HepG2 (cell line): ENCODE data around the gene ELL. TPM values are rescaled to one million over a fixed set of nuclear protein-coding genes. Genes with fewer than 3 reads are reported as not detected.

Experiments used
- BCLAF1 ChIP-seq: fragments of 450-650 bp; IDR thresholded peaks from 2 replicates; pipeline ENCODE4 v1.6.1; 2017; ENCODE audit warnings: mild to moderate bottlenecking
- BRD4 ChIP-seq: sonication (generic); formaldehyde crosslinking; IDR thresholded peaks from 2 replicates; pipeline ENCODE4 v1.4.0; 2020; ENCODE audit warnings: missing genetic modification reagents
- CC2D1A ChIP-seq: sonication (generic); formaldehyde crosslinking; IDR thresholded peaks from 2 replicates; pipeline ENCODE4 v1.8.1; 2023; ENCODE audit warnings: mild to moderate bottlenecking, missing genetic modification reagents
- EZH2 ChIP-seq: conservative IDR thresholded peaks from 2 replicates; pipeline ENCODE4 v1.6.1; 2012; ENCODE audit warnings: mild to moderate bottlenecking, low read depth, low read length, moderate library complexity
- GATAD2A ChIP-seq: IDR thresholded peaks from 2 replicates; pipeline ENCODE4 v1.6.1; 2016
- HHEX ChIP-seq: IDR thresholded peaks from 2 replicates; pipeline ENCODE4 v1.6.1; 2016; ENCODE audit warnings: control low read depth
- HNRNPUL1 ChIP-seq: fragments of 200-400 bp; formaldehyde crosslinking; IDR thresholded peaks from 2 replicates; pipeline ENCODE4 v1.6.1; 2017; ENCODE audit warnings: low read depth, mild to moderate bottlenecking, low read length, moderate library complexity
- IKZF4 ChIP-seq: sonication (generic); formaldehyde crosslinking; IDR thresholded peaks from 2 replicates; pipeline ENCODE4 v1.5.1; 2020; ENCODE audit warnings: borderline replicate concordance, mild to moderate bottlenecking, low read depth, missing genetic modification reagents; ENCODE audit errors: not compliant biosample characterization
- IRF1 ChIP-seq: sonication (generic); formaldehyde crosslinking; IDR thresholded peaks from 2 replicates; pipeline ENCODE4 v1.4.0; 2020; ENCODE audit warnings: low read depth, mild to moderate bottlenecking, missing genetic modification reagents
- KDM2A ChIP-seq: sonication (generic); formaldehyde crosslinking; IDR thresholded peaks from 2 replicates; pipeline ENCODE4 v1.4.0; 2020; ENCODE audit warnings: low read depth, missing genetic modification reagents, borderline replicate concordance
- KDM5B ChIP-seq: sonication (generic); formaldehyde crosslinking; IDR thresholded peaks from 2 replicates; pipeline ENCODE4 v1.4.0; 2020; ENCODE audit warnings: missing genetic modification reagents, mild to moderate bottlenecking, borderline replicate concordance
- MAX ChIP-seq: IDR thresholded peaks from 2 replicates; pipeline ENCODE4 v1.6.1; 2012; ENCODE audit warnings: inconsistent platforms
- PAWR ChIP-seq: sonication (generic); formaldehyde crosslinking; IDR thresholded peaks from 2 replicates; pipeline ENCODE4 v1.4.0; 2020; ENCODE audit warnings: missing genetic modification reagents, mild to moderate bottlenecking, borderline replicate concordance
- SALL1 ChIP-seq: sonication (generic); formaldehyde crosslinking; IDR thresholded peaks from 2 replicates; pipeline ENCODE4 v1.8.0; 2022; ENCODE audit warnings: mild to moderate bottlenecking, missing genetic modification reagents
- TBP ChIP-seq: sonication (generic); formaldehyde crosslinking; IDR thresholded peaks from 2 replicates; pipeline ENCODE4 v1.5.0; 2020; ENCODE audit warnings: missing genetic modification reagents
- YY1 ChIP-seq: IDR thresholded peaks from 2 replicates; pipeline ENCODE4 v1.6.1; 2011; ENCODE audit warnings: low read length, low read depth, moderate library complexity, mild to moderate bottlenecking; ENCODE audit not compliant: insufficient read depth, insufficient replicate concordance
- ZBTB1 ChIP-seq: sonication (generic); formaldehyde crosslinking; IDR thresholded peaks from 2 replicates; pipeline ENCODE4 v1.4.0; 2020; ENCODE audit warnings: missing genetic modification reagents, borderline replicate concordance
- ZBTB10 ChIP-seq: sonication (generic); formaldehyde crosslinking; IDR thresholded peaks from 2 replicates; pipeline ENCODE4 v1.4.0; 2020; ENCODE audit warnings: missing genetic modification reagents, borderline replicate concordance
- ZBTB25 ChIP-seq: IDR thresholded peaks from 2 replicates; pipeline ENCODE4 v1.6.1; 2018; ENCODE audit warnings: missing genetic modification reagents
- ZNF329 ChIP-seq: sonication (generic); formaldehyde crosslinking; IDR thresholded peaks from 2 replicates; pipeline ENCODE4 v1.9.0; 2021; ENCODE audit warnings: low read depth, mild to moderate bottlenecking, missing genetic modification reagents
- ZNF414 ChIP-seq: sonication (generic); formaldehyde crosslinking; IDR thresholded peaks from 2 replicates; pipeline ENCODE4 v1.5.0; 2020; ENCODE audit warnings: missing genetic modification reagents
- ZNF589 ChIP-seq: sonication (generic); formaldehyde crosslinking; conservative IDR thresholded peaks from 2 replicates; pipeline ENCODE4 v1.8.0; 2022; ENCODE audit warnings: mild to moderate bottlenecking, moderate library complexity, missing genetic modification reagents
- ZSCAN22 ChIP-seq: sonication (generic); formaldehyde crosslinking; IDR thresholded peaks from 2 replicates; pipeline ENCODE4 v1.4.0; 2020; ENCODE audit warnings: mild to moderate bottlenecking, missing genetic modification reagents
- polyA plus RNA-seq, 8 experiments: library from polyadenylated mRNA; depleted of rRNA in 3 of 8; stranded (reverse) in 7 of 8; unstranded in 1 of 8; fragments of >200 nt; fragmentation: Illumina TruSeq in 4 of 8; extraction: Trizol in 4 of 8; gene quantifications; 2 replicates each; pipeline versions ENCODE4 v1.2.1 to v1.2.3, GENCODE V29; 2011 to 2016; ENCODE audit warnings: low read depth in 4 of 8, missing spikeins in 1 of 8, mixed read lengths in 1 of 8; ENCODE audit not compliant: insufficient read depth in 1 of 8
- total RNA-seq, 5 experiments: library from RNA; depleted of rRNA; stranded (reverse); fragments of >200 nt; fragmentation: Illumina TruSeq; extraction: Trizol; gene quantifications; 2 replicates each; pipeline ENCODE4 v1.2.3, GENCODE V29; 2016; ENCODE audit warnings: low read depth in 1 of 5

Gene ELL
- total and polyA plus RNA-seq, 2 of the 13 experiments (the other 11 are each of a cell fraction or from before 2014, with no cell fraction given), result 3.7 to 5.4 TPM

GRCh38 chr19:18416778-18417249, 105.1 kb downstream of the ELL start (continued):
- TF ChIP-seq KDM2A (0 out of 2 replicates have a peak, but pooled peaks have one; percentile 25), MAX (peak; percentile 93), KDM5B (CRISPR knock-in tag) (no peak), PAWR (CRISPR knock-in tag) (no peak), IKZF4 (CRISPR knock-in tag) (no peak), ZSCAN22 (CRISPR knock-in tag) (peak; percentile 98), ZNF414 (CRISPR knock-in tag) (no peak), GATAD2A (peak; percentile 10; the same call in 1 of the 2 replicates), YY1 (no peak), ZBTB10 (CRISPR knock-in tag) (no peak), ZNF589 (CRISPR knock-in tag) (no peak; the same call in 1 of the 2 replicates), HHEX (no peak), EZH2 (no peak), ZNF329 (CRISPR knock-in tag) (no peak), SALL1 (CRISPR knock-in tag) (no peak), TBP (CRISPR knock-in tag) (no peak), CC2D1A (CRISPR knock-in tag) (no peak), BRD4 (no peak), ZBTB1 (CRISPR knock-in tag) (no peak), ZBTB25 (CRISPR knock-in tag) (no peak), IRF1 (CRISPR knock-in tag) (no peak), HNRNPUL1 (no peak), BCLAF1 (no peak)
